ENCODE results near the gene SUSD3.

GRCh38 chr9:93031629-93032430 is 26.7 kb upstream of the SUSD3 start:
- TF ChIP-seq EP300 (IDR thresholded peaks at IDR 0.05) (no peak), CTCF (IDR thresholded peaks at IDR 0.05) (no peak), POLR2A (IDR thresholded peaks at IDR 0.05) (no peak), POLR2AphosphoS5 (IDR thresholded peaks at IDR 0.05) (no peak)
